HG03571 (cell line): ENCODE measurements around the gene FIZ1.

Experiments used
- ATAC-seq: cut with Tn5 transposase; IDR thresholded peaks from one replicate; pipeline ENCODE4 v1.9.1; 2021; ENCODE audit not compliant: unreplicated experiment

Gene FIZ1, protein sequence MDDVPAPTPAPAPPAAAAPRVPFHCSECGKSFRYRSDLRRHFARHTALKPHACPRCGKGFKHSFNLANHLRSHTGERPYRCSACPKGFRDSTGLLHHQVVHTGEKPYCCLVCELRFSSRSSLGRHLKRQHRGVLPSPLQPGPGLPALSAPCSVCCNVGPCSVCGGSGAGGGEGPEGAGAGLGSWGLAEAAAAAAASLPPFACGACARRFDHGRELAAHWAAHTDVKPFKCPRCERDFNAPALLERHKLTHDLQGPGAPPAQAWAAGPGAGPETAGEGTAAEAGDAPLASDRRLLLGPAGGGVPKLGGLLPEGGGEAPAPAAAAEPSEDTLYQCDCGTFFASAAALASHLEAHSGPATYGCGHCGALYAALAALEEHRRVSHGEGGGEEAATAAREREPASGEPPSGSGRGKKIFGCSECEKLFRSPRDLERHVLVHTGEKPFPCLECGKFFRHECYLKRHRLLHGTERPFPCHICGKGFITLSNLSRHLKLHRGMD

DNA sequence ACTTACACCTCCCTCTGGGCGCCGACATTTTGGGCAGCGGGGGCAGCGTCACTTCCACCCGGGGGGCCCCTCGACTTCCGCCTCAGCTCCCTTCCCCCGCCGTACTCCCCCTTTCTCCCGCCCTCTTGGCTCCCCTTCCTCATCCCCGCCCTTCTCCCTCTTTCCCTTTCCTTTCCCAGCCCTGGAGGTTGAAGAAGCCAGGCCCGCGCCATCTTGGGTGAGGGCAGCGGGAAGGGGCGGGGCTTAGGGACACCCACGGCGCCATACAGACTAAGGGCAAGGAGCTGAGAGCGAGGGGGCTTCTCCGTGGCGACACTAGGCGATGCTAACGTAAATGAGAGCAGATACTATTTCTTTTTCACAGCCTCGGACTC lies at the start of gene FIZ1:
FIZ1 (minus strand) TSS at position 50 of the 374 bp plus-strand sequence. CDS start 1,652 bp downstream, outside the sequence.
- peak; percentile 44 for ATAC-seq

DNA sequence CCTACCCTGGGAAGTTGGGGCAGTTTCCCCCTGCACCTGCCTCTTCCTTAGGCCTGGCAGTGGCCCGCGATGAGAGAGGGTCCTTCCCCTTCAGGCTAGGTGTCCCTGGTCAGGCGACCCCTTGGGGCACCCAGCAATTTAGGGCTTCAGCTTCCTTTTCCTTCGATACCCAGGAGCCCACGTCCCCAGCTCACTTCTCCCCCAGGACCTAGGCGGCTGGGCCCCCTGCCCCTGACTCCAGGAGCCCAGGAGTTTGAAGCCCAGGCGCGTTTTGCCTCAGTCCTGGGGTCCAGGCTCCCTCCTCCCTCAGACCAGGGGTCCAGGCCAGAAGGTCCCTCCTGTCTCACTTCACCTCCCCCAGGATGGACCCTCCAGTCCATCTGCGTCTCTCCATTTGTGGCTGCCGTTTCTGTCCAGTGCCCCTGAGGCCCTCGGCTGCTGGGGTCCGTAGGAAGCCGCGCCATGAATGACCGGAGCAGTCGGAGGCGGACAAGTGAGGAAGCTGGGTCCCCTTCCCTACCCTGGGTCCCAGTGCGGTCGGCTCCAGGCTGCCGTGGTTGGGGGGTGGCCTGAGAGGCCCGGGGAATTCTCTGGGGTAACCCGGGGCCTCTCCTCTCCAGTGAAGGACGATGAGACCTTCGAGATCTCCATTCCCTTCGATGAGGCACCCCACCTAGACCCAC lies 49.4 kb upstream of the FIZ1 start:
- no peak for ATAC-seq

DNA sequence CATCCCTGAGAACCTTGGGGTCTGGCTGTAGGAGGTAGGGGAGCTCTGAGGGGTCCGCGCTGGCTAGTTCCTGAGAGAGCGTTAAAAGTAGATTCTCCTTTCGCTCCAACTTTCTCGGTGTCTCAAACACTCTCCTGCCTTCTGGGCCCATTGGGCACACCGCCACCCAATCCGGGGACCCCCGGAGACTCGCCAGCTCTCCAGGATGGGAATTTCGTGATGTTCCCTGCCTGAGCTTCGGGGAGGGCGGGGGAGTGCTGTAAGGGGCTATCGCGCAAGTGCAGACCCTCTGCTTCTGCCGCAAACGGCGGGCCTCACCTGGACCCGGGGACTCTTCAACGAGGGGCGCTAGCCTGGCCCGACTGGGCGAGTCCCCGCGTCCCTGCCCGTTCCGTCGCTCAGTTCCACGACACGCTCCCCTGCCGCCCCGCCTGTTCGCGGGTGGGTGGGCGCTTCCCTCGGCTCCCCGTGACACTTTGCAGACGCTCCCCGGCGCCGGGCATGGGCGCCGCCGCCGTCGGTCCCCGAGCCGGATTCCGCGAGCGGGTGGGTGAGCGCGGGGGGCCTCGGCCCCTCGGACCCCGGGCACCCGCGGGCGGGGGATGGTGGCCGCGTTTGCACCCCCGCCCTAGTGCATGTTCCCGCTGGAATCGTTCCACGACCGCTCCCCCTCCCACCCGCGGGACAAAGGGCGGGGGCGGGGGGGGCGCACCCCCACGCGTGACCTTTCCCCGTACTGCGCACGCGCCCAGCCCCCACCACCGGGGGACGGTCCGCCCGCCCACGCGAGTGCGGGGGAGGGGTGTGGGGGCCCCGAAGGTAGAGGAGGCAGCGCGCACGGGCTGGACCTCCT lies 48.6 kb upstream of the FIZ1 start, which contains the start of gene CCDC106:
CCDC106 (plus strand) TSS at position 481 of the 853 bp plus-strand sequence. CDS start 835 bp downstream, outside the sequence.
- no peak for ATAC-seq

DNA sequence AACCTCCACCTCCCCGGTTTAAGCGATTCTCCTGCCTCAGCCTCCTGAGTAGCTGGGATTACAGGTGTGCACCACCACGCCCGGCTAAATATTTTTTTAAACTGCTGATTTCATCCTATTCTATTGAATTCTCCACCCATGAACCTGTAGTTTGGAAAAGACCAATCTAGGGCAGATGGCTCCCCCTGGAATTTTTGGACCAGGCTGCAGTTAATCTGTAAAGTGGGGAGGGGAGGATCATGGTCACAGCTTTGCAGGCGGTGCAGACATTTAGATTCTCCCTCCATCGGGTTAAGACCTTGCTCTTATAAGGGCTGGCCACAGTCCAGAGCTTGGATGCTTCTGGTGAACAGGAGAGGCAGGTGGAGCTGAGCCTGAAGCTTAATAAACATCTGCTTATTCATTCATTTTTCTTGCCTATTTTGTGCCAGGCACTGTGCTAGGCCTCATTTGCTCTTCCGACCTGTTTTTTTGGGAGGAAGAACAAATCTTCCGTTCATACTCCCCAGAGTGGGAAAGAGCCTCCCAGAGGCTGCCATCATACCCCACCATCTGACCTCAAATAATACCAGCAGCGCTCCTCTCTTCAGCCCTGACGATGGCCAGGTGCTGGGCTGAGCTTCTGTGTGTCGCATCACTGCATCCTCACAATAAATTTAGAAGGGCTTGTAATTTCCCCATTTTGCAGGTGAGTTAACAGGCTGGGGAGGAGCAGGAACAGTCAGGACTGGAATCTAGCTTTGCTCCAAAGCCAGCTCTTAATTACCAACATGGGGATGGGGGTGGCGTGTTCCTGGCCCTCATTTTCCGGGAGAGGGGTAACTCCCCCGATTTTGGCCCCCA lies 47.8 kb upstream of the FIZ1 start:
- no peak for ATAC-seq

DNA sequence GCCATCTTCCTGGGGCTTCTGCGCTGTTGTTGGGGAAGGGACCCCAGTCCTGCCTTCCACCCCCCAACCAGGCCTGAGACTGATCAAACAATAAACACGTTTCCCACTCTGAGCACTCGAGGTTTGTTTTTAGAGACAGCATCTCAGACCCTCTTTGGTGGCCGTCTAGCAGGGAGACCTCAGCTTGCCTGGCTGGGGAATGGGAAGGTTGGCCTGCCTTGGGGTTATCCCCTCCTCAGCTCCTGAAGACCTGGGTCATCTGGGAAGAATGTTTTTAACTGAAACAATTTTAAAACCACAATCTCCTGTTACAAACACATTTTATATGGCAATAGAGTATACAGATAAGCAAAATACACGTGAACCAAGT lies 46.2 kb upstream of the FIZ1 start:
- ATAC-seq, result no peak

DNA sequence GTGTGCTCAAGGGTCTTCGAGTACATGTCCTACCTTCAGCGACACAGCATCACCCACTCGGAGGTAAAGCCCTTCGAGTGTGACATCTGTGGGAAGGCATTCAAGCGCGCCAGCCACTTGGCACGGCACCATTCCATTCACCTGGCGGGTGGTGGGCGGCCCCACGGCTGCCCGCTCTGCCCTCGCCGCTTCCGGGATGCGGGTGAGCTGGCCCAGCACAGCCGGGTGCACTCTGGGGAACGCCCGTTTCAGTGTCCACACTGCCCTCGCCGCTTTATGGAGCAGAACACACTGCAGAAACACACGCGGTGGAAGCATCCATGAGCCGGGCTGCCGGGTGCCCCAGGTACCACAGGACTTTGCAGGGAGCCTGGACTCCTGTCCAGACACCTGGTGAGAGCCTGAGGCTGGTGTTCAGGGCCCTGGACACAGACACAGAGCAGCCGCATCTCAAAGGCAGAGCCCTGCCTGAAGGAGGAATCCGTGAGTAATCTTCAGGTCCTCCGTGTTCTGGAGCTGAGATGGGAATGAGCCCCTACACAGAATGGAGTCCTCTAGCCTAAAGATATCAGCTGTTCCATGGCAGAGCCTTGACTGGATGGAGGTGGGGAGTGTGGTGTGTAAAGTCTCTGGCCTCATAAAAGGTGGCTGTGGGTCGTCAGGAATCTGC lies 45.7 kb upstream of the FIZ1 start:
- ATAC-seq, result no peak

DNA sequence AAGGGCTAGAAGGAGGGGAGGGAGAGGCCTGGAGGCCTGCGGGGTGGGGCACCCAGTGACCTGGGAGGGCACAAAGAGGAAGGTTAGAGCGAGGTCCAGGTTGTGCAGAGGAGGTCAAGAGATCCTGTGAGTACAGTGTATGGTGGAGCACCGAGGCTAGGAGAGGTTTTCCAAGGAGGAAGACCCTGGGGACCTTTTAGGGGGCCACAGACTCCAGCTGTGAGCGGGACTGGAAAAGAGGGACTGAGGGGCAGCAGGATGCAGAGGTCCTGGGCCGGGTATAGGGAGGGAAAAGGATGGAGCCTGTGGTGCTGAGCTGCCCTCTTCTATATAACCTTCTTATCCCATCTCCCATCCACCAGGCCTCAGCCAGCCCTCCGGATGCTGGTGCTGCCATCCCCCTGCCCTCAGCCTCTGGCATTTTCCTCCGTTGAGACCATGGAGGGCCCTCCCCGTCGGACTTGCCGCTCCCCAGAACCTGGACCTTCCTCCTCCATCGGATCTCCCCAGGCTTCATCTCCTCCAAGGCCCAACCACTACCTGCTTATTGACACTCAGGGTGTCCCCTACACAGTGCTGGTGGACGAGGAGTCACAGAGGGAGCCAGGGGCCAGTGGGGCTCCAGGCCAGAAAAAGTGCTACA lies 45.0 kb upstream of the FIZ1 start:
- no peak for ATAC-seq

DNA sequence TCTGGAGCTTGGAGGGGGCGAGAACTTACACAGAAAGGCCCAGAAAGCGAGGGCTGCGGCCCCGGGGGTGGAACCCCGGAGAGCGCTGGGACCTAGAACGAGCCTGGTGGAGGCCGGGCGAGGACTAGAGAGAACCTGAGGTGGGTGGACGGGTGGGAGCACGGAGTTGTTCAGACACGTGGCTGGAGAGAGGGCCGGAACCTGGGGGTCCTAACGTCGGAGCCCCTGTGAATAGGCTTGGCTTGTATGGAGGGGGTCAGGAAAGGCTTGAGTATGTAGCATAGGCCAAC lies 44.5 kb upstream of the FIZ1 start:
- ATAC-seq, result no peak

DNA sequence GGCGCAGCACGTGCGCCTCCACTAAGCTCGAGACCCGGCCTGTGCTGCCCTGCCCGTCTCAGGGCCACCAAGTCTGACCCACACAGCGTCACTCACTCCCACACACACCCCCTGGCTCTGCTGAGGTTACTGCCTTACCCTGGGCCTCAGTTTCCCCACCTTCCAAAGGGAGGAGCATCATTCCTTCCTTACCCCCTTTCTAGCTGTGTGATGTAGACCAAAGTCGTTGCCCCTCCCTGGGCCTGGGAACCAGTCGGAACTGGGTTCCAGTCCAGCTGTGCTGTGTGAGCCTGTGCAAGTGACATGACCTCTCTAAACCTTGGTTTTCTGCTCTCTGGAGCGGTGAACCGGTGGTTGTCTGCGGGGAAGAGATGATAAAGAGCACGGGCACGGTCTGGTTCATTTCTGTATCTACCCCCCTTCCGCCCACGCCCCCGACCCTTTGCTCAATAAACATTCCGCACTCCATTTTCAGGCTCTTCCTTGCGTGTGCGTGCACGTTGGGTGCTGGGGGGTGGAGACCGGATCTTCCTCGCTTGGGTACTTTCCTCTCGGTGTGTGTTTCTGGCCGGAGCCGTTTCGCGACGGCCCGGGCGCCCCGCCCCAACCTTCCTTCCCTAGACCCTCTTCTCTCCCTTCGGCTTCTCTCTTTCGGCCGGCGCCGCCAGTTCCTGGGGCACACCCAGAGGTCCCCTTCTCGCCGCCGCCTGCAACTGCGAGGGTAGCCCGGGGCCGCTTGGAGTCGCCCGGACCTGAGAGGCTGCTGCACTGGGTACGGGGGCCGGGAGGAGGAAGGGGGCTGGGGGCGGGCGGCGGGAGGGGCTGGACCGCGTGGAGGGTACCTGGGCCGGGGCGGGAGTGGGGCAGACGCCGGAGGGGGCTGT lies 43.9 kb upstream of the FIZ1 start, which contains the start of gene ZNF581:
ZNF581 (plus strand) TSS at position 647 of the 884 bp plus-strand sequence. CDS start 923 bp downstream, outside the sequence.
- peak; percentile 31 for ATAC-seq

DNA sequence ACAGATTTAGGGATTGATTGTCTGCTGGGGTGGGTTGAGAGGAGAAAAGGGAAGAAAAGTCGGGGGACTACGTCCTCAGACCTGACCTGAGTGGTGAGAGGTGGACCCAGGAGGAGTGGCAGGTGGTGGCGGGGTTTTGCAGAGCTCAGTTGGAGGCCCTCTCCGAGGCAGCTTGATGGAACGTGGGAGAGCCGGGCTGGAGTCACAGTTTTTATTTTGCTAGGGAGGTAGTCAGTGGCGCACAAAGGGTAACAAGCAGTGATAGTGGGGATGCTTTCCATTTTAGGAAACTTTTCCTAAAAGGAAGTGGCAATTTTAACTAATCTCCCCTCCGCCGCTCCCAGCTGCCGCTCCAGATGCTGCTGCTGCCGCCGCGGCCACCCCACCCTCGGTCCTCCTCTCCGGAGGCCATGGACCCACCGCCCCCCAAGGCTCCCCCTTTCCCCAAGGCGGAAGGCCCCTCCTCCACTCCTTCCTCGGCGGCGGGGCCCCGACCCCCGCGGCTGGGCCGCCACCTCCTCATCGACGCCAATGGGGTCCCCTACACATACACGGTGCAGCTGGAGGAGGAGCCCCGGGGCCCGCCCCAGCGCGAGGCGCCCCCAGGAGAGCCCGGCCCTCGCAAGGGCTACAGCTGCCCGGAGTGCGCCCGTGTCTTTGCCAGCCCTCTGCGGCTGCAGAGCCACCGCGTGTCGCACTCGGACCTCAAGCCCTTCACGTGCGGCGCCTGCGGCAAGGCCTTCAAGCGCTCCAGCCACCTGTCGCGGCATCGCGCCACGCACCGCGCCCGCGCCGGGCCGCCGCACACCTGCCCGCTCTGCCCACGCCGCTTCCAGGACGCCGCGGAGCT lies 43.1 kb upstream of the FIZ1 start:
- ATAC-seq, result no peak

DNA sequence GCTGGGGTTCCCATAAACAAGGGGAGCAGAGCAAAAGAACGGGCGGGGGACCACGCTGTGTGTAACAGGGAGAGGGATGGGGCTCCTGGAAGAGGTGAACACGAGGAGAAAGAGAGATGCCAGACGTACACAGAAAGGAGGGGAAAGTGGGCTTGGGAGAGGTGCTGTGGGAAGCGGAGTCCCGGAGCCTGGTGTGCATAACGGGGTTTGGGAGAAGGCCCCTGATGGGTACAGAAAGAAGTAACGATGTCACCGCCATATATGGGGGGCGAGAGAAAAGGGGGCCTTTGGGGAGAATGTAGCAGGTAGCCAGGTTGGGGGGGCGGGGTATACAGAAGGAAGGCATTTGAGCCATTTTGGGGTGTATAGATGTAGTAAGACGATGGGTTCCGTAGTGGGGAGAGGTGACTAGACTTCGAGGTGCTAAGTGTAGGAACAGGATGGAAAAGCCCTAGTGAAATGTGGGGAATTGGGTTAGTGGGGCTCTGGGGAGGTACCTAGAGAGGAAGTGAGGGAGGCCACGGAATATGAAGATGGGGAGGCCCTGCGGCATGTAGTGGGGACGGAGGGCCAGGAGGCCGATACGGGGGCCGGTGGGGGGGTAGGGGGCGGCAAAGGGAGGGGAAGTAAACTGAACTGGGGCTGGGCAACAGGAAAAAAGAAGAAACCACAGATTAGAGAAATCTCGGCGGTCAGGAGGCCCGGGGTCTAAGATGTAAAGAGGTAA lies 42.3 kb upstream of the FIZ1 start:
- ATAC-seq, result no peak

DNA sequence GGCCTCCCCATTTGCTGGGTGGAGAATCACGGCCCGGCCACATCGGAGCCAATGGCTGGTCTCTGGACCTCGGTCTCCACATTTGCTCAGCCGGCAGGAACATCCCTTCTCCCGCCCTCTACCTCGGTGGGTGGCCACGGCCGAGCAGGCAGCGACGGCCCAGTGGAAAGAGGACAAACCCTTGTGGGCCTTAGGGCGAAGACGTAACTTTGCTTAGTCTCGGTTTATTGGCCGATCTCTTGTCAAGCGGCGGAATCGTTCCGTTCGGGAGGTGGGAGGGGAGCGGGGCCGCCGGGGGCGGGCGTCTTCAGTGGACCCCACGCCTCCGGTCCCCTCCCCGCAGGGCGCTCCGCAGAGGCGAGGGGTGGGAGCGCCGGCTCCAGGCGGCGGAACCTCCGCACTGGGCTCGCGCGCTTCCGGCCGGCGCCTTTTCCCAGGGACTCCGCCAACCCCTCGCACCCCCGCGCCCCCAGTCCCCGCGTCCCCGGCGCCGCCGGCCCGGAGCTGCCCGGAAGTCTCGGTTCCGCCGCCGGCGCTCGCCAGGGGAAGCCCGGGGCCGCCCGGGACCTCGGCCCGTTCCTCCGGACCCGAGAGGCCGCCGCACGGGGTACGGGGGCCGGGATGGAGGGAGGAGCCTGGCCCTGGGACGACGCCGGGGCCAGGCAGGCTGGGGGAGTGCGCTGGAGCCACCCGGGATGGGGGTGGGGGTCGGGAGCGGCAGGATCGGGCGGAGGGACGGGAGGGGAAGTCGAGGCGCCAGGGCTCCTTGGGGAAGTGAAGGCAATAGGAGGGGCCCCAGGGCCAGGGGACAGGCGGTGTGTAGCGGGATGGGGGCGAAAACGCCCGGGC lies 41.5 kb upstream of the FIZ1 start, which contains the start of gene ZNF580:
ZNF580 (plus strand) TSS at position 426 of the 849 bp plus-strand sequence. CDS start 1,507 bp downstream, outside the sequence.
- ATAC-seq, result no peak

DNA sequence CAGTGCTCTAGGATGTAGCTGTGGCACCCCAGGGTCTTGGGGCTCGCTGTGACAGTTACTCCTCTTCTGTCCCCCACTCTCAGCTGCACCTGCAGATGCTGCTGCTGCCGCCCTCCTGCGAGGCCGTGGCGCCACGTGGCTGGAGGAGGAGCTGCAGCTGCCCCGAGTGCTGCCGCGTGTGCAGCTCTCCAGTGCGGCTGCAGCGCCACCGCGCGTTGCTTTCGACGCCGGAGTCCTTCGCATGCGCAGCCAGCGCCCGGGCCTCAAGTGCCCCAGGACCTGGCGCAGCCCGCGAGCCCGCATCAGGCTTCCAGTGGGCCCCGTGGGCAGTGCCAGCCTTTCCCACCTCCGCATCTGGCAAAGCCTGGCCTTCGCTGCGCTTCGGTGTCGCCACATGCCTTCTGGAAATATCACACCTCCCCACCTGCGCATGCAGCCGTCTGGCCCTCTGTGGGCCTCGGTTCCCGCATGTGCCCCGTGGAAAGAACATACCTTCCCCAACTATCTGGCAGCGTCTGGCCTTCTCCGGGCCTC lies 40.8 kb upstream of the FIZ1 start:
- ATAC-seq, result no peak

DNA sequence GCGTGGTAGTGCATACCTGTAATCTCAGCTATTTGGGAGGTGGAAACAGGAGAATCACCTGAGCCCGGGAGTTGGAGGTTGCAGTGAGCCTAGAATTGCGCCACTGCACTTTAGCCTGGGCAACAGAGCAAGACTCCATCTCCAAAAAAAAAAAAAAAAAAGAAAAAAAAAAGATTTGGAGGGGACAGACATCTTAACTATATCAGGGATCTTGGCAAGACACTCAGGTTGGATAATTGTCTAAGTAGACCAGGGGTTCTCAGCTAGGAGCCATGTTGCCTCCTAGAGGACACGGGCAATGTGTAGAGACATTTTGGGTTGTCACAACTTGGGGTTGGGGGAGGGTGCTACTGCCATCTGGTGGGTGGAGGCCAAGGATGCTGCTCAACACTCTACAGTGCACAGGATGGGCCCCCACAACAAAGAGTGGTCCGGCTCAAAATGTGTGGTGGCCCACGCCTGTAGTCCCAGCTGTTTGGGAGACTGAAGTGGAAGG lies 39.6 kb upstream of the FIZ1 start:
- ATAC-seq, result no peak

DNA sequence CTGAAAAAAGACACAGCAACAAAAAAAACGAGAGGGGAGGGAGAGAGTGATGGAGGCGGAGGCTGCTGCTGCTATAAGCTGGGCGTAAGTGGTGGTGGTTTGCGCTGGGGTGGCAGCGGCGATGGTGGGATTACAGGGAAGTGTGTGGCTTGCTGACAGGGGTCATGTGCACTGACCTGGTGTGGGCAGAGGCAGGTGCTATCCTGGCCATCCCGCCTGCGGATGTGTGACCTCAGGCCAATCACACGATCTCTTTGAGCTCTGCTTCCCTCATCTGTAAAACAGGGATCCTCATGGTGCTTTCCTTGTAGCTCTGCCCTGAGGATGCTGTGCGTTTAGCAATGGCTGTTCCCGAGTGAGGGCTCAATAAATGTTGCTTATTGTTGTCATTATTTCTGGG lies 38.2 kb upstream of the FIZ1 start:
- no peak for ATAC-seq
